ENCODE results near the gene TMEM156. TPM values are rescaled to one million over a fixed set of nuclear protein-coding genes. Genes with fewer than 3 reads are reported as not detected.

Gene TMEM156
- total and polyA plus RNA-seq, 9 donors, result 0.09 to 0.62 (median 0.21) TPM; not detected in 2

- H3K36me3 ChIP-seq (ENCODE audit: control insufficient read depth, insufficient read depth, low read length), result no peaks in the 10 kb centered on the region
- no peak for DNase-seq
- no peaks in the 10 kb centered on the region for H3K27me3 ChIP-seq (ENCODE audit: control insufficient read depth, insufficient read depth, low read length)
- no peaks in the 10 kb centered on the region for H3K4me1 ChIP-seq (ENCODE audit: control insufficient read depth, insufficient read depth, low read length)
- no peak overlapping the region for H3K27ac ChIP-seq (ENCODE audit: low read length)
- H3K9me3 ChIP-seq (replicated peaks; ENCODE audit: control insufficient read depth, low read depth, low read length), result no peaks in the 10 kb centered on the region
- H3K4me3 ChIP-seq (ENCODE audit: low read length), result no peak overlapping the region
These were observed 2.2 kb downstream of the TMEM156 start for GRCh38 chr4:39029752-39030694.

GRCh38 chr4:39026096-39026495 is 6.1 kb downstream of the TMEM156 start:
- Histone ChIP-seq H3K4me3 (ENCODE audit: low read length) (no peak overlapping the region), H3K27ac (ENCODE audit: low read length) (no peak overlapping the region), H3K36me3 (ENCODE audit: control insufficient read depth, insufficient read depth, low read length) (no peaks in the 10 kb centered on the region), H3K4me1 (ENCODE audit: control insufficient read depth, insufficient read depth, low read length) (no peaks in the 10 kb centered on the region), H3K27me3 (ENCODE audit: control insufficient read depth, insufficient read depth, low read length) (no peaks in the 10 kb centered on the region), H3K9me3 (replicated peaks; ENCODE audit: control insufficient read depth, low read depth, low read length) (no peaks in the 10 kb centered on the region)
- DNase-seq, result no peak

GRCh38 chr4:39025552-39026085 is 6.6 kb downstream of the TMEM156 start:
- 83% methylated on average over 1 of the region's 4 CpGs for WGBS (ENCODE audit: insufficient coverage)
- Histone ChIP-seq H3K27ac (ENCODE audit: low read length) (no peak overlapping the region), H3K9me3 (replicated peaks; ENCODE audit: control insufficient read depth, low read depth, low read length) (no peaks in the 10 kb centered on the region), H3K36me3 (ENCODE audit: control insufficient read depth, insufficient read depth, low read length) (no peaks in the 10 kb centered on the region), H3K4me1 (ENCODE audit: control insufficient read depth, insufficient read depth, low read length) (no peaks in the 10 kb centered on the region), H3K27me3 (ENCODE audit: control insufficient read depth, insufficient read depth, low read length) (no peaks in the 10 kb centered on the region), H3K4me3 (ENCODE audit: low read length) (no peak overlapping the region)
- no peak for DNase-seq

- Histone ChIP-seq H3K27me3 (ENCODE audit: control insufficient read depth, insufficient read depth, low read length) (no peaks in the 10 kb centered on the region), H3K27ac (ENCODE audit: low read length) (no peak overlapping the region), H3K36me3 (ENCODE audit: control insufficient read depth, insufficient read depth, low read length) (no peaks in the 10 kb centered on the region), H3K4me1 (ENCODE audit: control insufficient read depth, insufficient read depth, low read length) (no peaks in the 10 kb centered on the region), H3K9me3 (replicated peaks; ENCODE audit: control insufficient read depth, low read depth, low read length) (no peaks in the 10 kb centered on the region), H3K4me3 (ENCODE audit: low read length) (no peak overlapping the region)
- no peak for DNase-seq
- no CpG with 5 or more reads among the region's 3 CpGs for WGBS (ENCODE audit: insufficient coverage)
These were observed 7.8 kb downstream of the TMEM156 start for GRCh38 chr4:39024311-39024865.

- Histone ChIP-seq H3K9me3 (replicated peaks; ENCODE audit: control insufficient read depth, low read depth, low read length) (no peaks in the 10 kb centered on the region), H3K36me3 (ENCODE audit: control insufficient read depth, insufficient read depth, low read length) (no peaks in the 10 kb centered on the region), H3K4me3 (ENCODE audit: low read length) (no peak overlapping the region), H3K27ac (ENCODE audit: low read length) (no peak overlapping the region), H3K27me3 (ENCODE audit: control insufficient read depth, insufficient read depth, low read length) (no peaks in the 10 kb centered on the region), H3K4me1 (ENCODE audit: control insufficient read depth, insufficient read depth, low read length) (no peaks in the 10 kb centered on the region)
- no peak for DNase-seq
- no CpG with 5 or more reads among the region's 1 CpG for WGBS (ENCODE audit: insufficient coverage)
These were observed 9.2 kb downstream of the TMEM156 start for GRCh38 chr4:39023059-39023458.

- 50% methylated on average over 1 of the region's 2 CpGs for WGBS (ENCODE audit: insufficient coverage)
These were observed 10.0 kb downstream of the TMEM156 start for GRCh38 chr4:39022241-39022640.

GRCh38 chr4:39021631-39022030 is 10.6 kb downstream of the TMEM156 start:
- no peak for DNase-seq
- Histone ChIP-seq H3K27ac (ENCODE audit: low read length) (no peak overlapping the region), H3K4me1 (ENCODE audit: control insufficient read depth, insufficient read depth, low read length) (no peaks in the 10 kb centered on the region), H3K4me3 (ENCODE audit: low read length) (no peak overlapping the region), H3K27me3 (ENCODE audit: control insufficient read depth, insufficient read depth, low read length) (no peaks in the 10 kb centered on the region), H3K9me3 (replicated peaks; ENCODE audit: control insufficient read depth, low read depth, low read length) (no peaks in the 10 kb centered on the region), H3K36me3 (ENCODE audit: control insufficient read depth, insufficient read depth, low read length) (no peaks in the 10 kb centered on the region)
- no CpG with 5 or more reads among the region's 3 CpGs for WGBS (ENCODE audit: insufficient coverage)

More at GRCh38 chr4:39022241-39022640, 10.0 kb downstream of the TMEM156 start:
- no peak for DNase-seq
- Histone ChIP-seq H3K27me3 (ENCODE audit: control insufficient read depth, insufficient read depth, low read length) (no peaks in the 10 kb centered on the region), H3K4me1 (ENCODE audit: control insufficient read depth, insufficient read depth, low read length) (no peaks in the 10 kb centered on the region), H3K9me3 (replicated peaks; ENCODE audit: control insufficient read depth, low read depth, low read length) (no peaks in the 10 kb centered on the region), H3K4me3 (ENCODE audit: low read length) (no peak overlapping the region), H3K27ac (ENCODE audit: low read length) (no peak overlapping the region), H3K36me3 (ENCODE audit: control insufficient read depth, insufficient read depth, low read length) (no peaks in the 10 kb centered on the region)

- no peak for DNase-seq
- WGBS (ENCODE audit: insufficient coverage), result no CpG with 5 or more reads among the region's 4 CpGs
- Histone ChIP-seq H3K27me3 (ENCODE audit: control insufficient read depth, insufficient read depth, low read length) (no peaks in the 10 kb centered on the region), H3K9me3 (replicated peaks; ENCODE audit: control insufficient read depth, low read depth, low read length) (no peaks in the 10 kb centered on the region), H3K27ac (ENCODE audit: low read length) (no peak overlapping the region), H3K4me1 (ENCODE audit: control insufficient read depth, insufficient read depth, low read length) (no peaks in the 10 kb centered on the region), H3K36me3 (ENCODE audit: control insufficient read depth, insufficient read depth, low read length) (no peaks in the 10 kb centered on the region), H3K4me3 (ENCODE audit: low read length) (no peak overlapping the region)
These were observed 12.1 kb downstream of the TMEM156 start for GRCh38 chr4:39020130-39020529.

- Histone ChIP-seq H3K36me3 (ENCODE audit: control insufficient read depth, insufficient read depth, low read length) (no peaks in the 10 kb centered on the region), H3K9me3 (replicated peaks; ENCODE audit: control insufficient read depth, low read depth, low read length) (no peaks in the 10 kb centered on the region), H3K27ac (ENCODE audit: low read length) (no peak overlapping the region), H3K27me3 (ENCODE audit: control insufficient read depth, insufficient read depth, low read length) (no peaks in the 10 kb centered on the region), H3K4me3 (ENCODE audit: low read length) (no peak overlapping the region), H3K4me1 (ENCODE audit: control insufficient read depth, insufficient read depth, low read length) (no peaks in the 10 kb centered on the region)
- no CpG with 5 or more reads among the region's 2 CpGs for WGBS (ENCODE audit: insufficient coverage)
- DNase-seq, result no peak
These were observed 18.2 kb downstream of the TMEM156 start for GRCh38 chr4:39014028-39014427.

GRCh38 chr4:39004758-39005157 is 27.5 kb downstream of the TMEM156 start:
- Histone ChIP-seq H3K27ac (ENCODE audit: low read length) (no peak overlapping the region), H3K27me3 (ENCODE audit: control insufficient read depth, insufficient read depth, low read length) (no peaks in the 10 kb centered on the region), H3K9me3 (replicated peaks; ENCODE audit: control insufficient read depth, low read depth, low read length) (peaks cover under 1% of the 10 kb centered on the region), H3K36me3 (ENCODE audit: control insufficient read depth, insufficient read depth, low read length) (no peaks in the 10 kb centered on the region), H3K4me1 (ENCODE audit: control insufficient read depth, insufficient read depth, low read length) (no peaks in the 10 kb centered on the region), H3K4me3 (ENCODE audit: low read length) (no peak overlapping the region)
- WGBS (ENCODE audit: insufficient coverage), result no CpG with 5 or more reads among the region's 2 CpGs
- DNase-seq, result peak; percentile 42
